GM21447 (cell line): ENCODE results near the gene USH2A.

Experiments used
- ATAC-seq: cut with Tn5 transposase; IDR thresholded peaks from one replicate; pipeline ENCODE4 v1.9.1; 2021; ENCODE audit not compliant: unreplicated experiment

USH2A gene

GRCh38 chr1:216303690-216304089, 119.6 kb downstream of the USH2A start:
- no peak for ATAC-seq

DNA sequence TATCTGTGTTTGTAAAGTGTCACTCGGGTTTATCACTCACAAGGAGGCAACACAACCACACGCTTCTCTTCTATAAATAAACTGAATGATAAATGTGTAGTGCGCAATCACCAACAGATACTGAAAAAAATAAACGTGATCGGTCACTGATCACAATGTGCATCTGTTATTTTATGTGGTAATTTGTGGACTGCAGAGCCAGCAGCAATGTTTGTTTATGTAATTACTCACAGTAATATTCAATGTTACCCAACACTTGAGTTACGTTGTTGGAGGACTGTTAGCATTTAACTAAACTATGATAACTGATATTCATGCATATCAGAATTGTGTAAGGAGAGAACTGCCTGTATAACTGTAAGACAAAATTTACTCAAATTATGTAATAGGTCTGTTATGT, 129.6 kb downstream of the USH2A start:
- no peak for ATAC-seq

GRCh38 chr1:216290074-216290473, 133.2 kb downstream of the USH2A start:
- ATAC-seq: no peak

- no peak for ATAC-seq
Observed at GRCh38 chr1:216285052-216285451, 138.2 kb downstream of the USH2A start.

GRCh38 chr1:216281757-216282156, 141.5 kb downstream of the USH2A start:
- no peak for ATAC-seq

DNA sequence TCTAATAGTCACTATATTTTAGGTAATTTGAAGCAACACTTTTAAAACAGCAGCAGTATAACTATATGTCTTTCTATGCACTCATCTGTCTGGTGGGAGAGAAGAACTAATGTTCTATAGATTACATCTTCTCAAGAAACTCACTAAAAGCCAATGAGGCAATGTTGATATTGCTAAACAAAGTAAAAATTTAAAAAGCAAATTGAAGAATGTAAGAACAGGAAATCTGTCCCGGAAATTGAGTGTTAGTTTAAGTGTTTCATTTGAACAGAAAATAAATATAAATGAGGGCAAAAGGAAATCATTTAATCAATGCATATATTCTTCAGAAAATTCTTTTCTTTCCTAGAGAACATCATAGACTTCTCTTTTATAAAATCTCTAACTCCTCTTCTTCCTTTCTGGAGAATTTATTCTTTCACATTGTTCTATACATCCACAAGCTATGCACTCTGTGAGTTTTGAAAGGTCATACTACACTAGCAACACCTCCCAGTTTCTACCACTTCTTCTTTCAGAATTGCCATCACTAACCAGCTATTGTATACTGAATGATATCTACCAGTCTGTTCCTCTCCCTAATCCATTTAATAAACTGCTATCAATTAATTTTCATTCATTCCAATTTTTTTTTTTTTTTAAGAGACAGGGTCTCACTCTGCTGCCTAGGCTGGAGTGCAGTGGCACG, 153.0 kb downstream of the USH2A start:
- no peak for ATAC-seq

GRCh38 chr1:216261631-216262030, 161.6 kb downstream of the USH2A start:
- no peak for ATAC-seq

- no peak for ATAC-seq
Observed at GRCh38 chr1:216258856-216259255, 164.4 kb downstream of the USH2A start.

- no peak for ATAC-seq
Observed at GRCh38 chr1:216258386-216258785, 164.9 kb downstream of the USH2A start.

DNA sequence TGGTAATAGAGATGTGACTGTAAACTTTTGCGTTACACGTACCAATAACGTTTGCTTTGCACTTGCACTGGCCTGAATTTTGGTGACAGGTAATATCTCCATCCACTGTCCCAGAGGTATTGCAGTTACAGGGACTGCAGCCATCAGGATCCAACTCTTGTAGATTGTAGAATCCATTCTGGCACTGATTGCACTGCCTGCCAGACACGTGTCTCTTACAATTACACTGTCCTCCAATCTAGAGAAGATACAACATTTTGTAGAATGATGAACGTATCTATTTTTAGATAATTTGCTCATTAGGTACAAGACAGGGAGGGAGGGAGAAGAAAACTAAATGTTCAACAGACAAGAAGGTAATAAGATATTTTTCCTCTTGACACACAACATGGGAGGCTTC, 172.4 kb downstream of the USH2A start:
- no peak for ATAC-seq

- ATAC-seq: no peak
Observed at GRCh38 chr1:216248628-216249027, 174.6 kb downstream of the USH2A start.

DNA sequence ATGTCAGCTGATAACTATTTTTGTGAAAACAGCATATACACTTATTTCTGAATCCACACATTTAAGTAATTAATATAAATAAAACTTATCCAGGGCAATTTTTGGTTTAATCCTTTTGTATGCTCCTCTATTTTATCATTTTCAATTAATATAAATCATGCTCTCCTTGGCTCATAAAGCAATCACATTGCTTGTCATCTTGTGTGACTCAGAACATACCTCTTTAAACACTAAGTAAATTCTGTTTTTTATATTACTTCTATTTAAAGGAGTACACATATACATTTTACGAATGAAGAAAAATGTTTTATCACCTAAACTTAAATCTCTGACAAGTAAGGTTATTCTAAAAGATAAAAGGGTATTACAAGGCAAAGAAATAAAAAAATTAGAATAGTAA, 175.3 kb downstream of the USH2A start:
- ATAC-seq: no peak

GRCh38 chr1:216246577-216247203, 176.6 kb downstream of the USH2A start:
- ATAC-seq: no peak

GRCh38 chr1:216238844-216239243, 184.4 kb downstream of the USH2A start:
- ATAC-seq: no peak

- ATAC-seq: no peak
Observed at GRCh38 chr1:216237927-216238542, 185.2 kb downstream of the USH2A start.

DNA sequence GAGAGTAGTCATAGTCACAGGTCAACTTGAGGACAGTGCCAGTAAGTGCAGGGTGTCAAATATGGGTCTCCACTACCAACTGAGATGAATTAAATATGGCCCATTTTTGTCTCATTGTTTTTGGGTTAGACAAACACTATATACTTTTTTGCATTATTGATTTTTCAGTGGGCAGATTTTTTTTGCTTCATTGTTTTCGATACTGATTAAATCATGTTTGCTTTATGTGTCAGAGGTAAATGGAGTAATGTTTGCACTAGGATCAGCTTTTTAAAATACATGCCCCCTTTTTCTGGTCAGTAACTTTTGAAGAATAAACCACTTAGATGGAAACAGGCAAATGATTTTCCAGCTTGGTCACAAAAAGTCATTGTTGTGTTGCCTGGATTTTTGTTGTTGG, 199.0 kb downstream of the USH2A start:
- ATAC-seq: no peak

GRCh38 chr1:216223486-216223885, 199.8 kb downstream of the USH2A start:
- ATAC-seq: no peak

DNA sequence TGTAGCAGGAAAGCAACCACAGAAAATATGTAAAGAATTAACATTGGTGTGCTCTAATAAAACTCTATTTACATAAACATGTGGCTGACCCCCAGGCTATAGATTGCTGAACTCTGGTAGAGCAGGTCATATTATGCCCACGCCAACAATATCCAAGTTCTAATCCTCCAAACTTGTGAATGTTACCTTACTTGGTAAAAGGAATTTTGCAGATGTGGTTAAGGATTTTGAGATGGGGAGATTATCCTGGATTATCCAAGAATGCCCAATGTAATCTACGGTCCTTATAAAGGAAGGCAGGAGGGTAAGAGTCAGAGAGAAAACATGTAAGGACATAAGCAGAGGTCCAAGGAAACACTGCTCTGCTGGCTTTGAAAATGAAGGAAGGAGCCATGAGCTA, 201.0 kb downstream of the USH2A start:
- no peak for ATAC-seq

DNA sequence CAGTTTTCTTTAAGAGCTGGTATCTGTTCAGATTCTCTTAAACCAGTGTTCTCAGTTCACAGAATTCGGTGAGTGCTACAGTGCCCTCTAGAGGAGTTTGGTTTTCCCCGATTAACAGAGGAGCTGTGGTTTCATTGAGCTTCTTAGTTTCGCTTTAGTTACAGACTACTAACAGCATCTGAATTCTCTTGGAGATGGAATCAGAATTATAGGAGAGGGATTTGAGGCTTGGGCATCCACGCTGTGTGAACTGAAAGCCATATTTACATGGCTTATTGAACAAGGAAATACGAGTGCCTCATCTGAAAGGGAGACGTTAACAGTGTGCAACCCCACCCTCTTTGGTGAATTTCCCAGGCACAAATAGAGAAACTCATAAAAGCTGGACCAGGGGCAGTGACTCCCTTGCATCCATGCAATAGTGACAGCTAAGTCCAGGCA, 202.0 kb downstream of the USH2A start:
- ATAC-seq: peak; percentile 100

GRCh38 chr1:216216305-216216704, 206.9 kb downstream of the USH2A start:
- ATAC-seq: no peak

DNA sequence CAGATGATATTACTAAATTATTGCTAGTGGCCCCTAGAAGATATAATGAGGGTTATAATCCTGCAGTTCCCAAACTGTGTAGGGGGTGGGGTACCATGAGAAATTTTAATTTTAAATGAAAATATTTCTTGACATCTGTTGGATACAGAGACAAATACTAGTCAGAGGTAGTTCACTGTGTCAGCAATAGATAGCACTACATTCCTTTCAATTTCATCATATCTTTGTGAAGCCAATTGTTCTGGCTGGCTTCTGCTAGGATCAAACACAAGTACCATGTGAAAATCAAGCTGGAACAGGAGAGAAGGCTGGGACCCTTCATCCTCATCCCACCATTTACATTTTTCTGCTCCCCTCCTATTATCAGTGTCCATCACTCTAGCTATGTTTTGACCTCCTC, 208.1 kb downstream of the USH2A start:
- no peak for ATAC-seq

- ATAC-seq: no peak
Observed at GRCh38 chr1:216212826-216213225, 210.4 kb downstream of the USH2A start.
